Measurements from ENCODE around the gene DNAJC4. TPM values are rescaled to one million over a fixed set of nuclear protein-coding genes. Genes with fewer than 3 reads are reported as not detected.
A peak's percentile ranks its signal among the peaks of the same experiment; 100 is the strongest.

Gene DNAJC4
- total RNA-seq, 1 donor = 9.8 TPM

- TF ChIP-seq, protein P1, sequence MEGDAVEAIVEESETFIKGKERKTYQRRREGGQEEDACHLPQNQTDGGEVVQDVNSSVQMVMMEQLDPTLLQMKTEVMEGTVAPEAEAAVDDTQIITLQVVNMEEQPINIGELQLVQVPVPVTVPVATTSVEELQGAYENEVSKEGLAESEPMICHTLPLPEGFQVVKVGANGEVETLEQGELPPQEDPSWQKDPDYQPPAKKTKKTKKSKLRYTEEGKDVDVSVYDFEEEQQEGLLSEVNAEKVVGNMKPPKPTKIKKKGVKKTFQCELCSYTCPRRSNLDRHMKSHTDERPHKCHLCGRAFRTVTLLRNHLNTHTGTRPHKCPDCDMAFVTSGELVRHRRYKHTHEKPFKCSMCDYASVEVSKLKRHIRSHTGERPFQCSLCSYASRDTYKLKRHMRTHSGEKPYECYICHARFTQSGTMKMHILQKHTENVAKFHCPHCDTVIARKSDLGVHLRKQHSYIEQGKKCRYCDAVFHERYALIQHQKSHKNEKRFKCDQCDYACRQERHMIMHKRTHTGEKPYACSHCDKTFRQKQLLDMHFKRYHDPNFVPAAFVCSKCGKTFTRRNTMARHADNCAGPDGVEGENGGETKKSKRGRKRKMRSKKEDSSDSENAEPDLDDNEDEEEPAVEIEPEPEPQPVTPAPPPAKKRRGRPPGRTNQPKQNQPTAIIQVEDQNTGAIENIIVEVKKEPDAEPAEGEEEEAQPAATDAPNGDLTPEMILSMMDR (IDR thresholded peaks at IDR 0.05; ENCODE audit: extremely low read depth, low read depth, low read length) = peak; percentile 90
Measured at GRCh38 chr11:64204464-64204989, 25.8 kb upstream of the DNAJC4 start.

GRCh38 chr11:64206457-64207255 is 23.7 kb upstream of the DNAJC4 start, which contains the start of gene FERMT3:
FERMT3 (plus strand) TSS chr11:64206721; CDS start chr11:64207365, 644 bp downstream.
- H2AFZ ChIP-seq (ENCODE audit: low read length) = peak within 1 kb of the TSS; percentile 49

More at GRCh38 chr11:64204464-64204989, 25.8 kb upstream of the DNAJC4 start:
- Histone ChIP-seq H3K9me3 (ENCODE audit: low read depth, low read length) (no peaks in the 10 kb centered on the region), H3K36me3 (ENCODE audit: insufficient read depth, low read length) (peaks cover 55% of the 10 kb centered on the region), H3K79me2 (ENCODE audit: insufficient read depth, low read length) (no peaks in the 10 kb centered on the region), H3K27ac (ENCODE audit: low read depth, low read length) (no peak overlapping the region), H3K27me3 (ENCODE audit: insufficient read depth, low read length) (no peaks in the 10 kb centered on the region), H3K4me1 (ENCODE audit: insufficient read depth, low read length) (peaks cover 10% of the 10 kb centered on the region), H3K4me2 (ENCODE audit: insufficient read depth, low read length) (no peak overlapping the region), H3K4me3 (ENCODE audit: insufficient read depth, low read length) (no peak overlapping the region), H4K20me1 (ENCODE audit: insufficient read depth, low read length) (peaks cover 3% of the 10 kb centered on the region), H2AFZ (ENCODE audit: low read length) (no peak overlapping the region)
- peak; percentile 99 for DNase-seq (ENCODE audit: insufficient read length, low spot score, missing footprints)

GRCh38 chr11:64207256-64208085 is 22.9 kb upstream of the DNAJC4 start:
- TF ChIP-seq, protein P1 (IDR thresholded peaks at IDR 0.05; ENCODE audit: extremely low read depth, low read depth, low read length) = no peak
- H3K4me2 ChIP-seq (ENCODE audit: insufficient read depth, low read length) = peak overlapping the region; percentile 36
- peak overlapping the region; percentile 33 for H3K4me3 ChIP-seq (ENCODE audit: insufficient read depth, low read length)

More at GRCh38 chr11:64206457-64207255, 23.7 kb upstream of the DNAJC4 start, which contains the start of gene FERMT3:
- Histone ChIP-seq H3K4me3 (ENCODE audit: insufficient read depth, low read length) (no peak within 1 kb of the TSS), H4K20me1 (ENCODE audit: insufficient read depth, low read length) (no peaks in the 10 kb centered on the region), H3K79me2 (ENCODE audit: insufficient read depth, low read length) (no peaks in the 10 kb centered on the region), H3K27me3 (ENCODE audit: insufficient read depth, low read length) (no peaks in the 10 kb centered on the region), H3K36me3 (ENCODE audit: insufficient read depth, low read length) (peaks cover 33% of the 10 kb centered on the region), H3K27ac (ENCODE audit: low read depth, low read length) (peak within 1 kb of the TSS; percentile 77), H3K4me1 (ENCODE audit: insufficient read depth, low read length) (peaks cover 10% of the 10 kb centered on the region), H3K9me3 (ENCODE audit: low read depth, low read length) (no peaks in the 10 kb centered on the region), H3K4me2 (ENCODE audit: insufficient read depth, low read length) (peak within 1 kb of the TSS; percentile 36)
- DNase-seq (ENCODE audit: insufficient read length, low spot score, missing footprints) = peak; percentile 31
- TF ChIP-seq, protein P1 (IDR thresholded peaks at IDR 0.05; ENCODE audit: extremely low read depth, low read depth, low read length) = no peak

More at GRCh38 chr11:64207256-64208085, 22.9 kb upstream of the DNAJC4 start:
- Histone ChIP-seq H3K4me1 (ENCODE audit: insufficient read depth, low read length) (peaks cover 10% of the 10 kb centered on the region), H3K9me3 (ENCODE audit: low read depth, low read length) (no peaks in the 10 kb centered on the region), H3K79me2 (ENCODE audit: insufficient read depth, low read length) (no peaks in the 10 kb centered on the region), H2AFZ (ENCODE audit: low read length) (peak overlapping the region; percentile 49), H3K27ac (ENCODE audit: low read depth, low read length) (peak overlapping the region; percentile 77), H4K20me1 (ENCODE audit: insufficient read depth, low read length) (no peaks in the 10 kb centered on the region), H3K27me3 (ENCODE audit: insufficient read depth, low read length) (no peaks in the 10 kb centered on the region), H3K36me3 (ENCODE audit: insufficient read depth, low read length) (peaks cover 28% of the 10 kb centered on the region)
- peak; percentile 97 for DNase-seq (ENCODE audit: insufficient read length, low spot score, missing footprints)
